Spinal cord (tissue), 10 donors: ENCODE measurements around the gene TNK2. TPM values are rescaled to one million over a fixed set of nuclear protein-coding genes. Genes with fewer than 3 reads are reported as not detected.
"Not testable (repeated sequence)": the region's sequence is repeated elsewhere in the genome, so short reads cannot be mapped to it uniquely, and the experiment has no call there.

ENCODE experiments used
- DNase-seq, 6 donors: peaks; one replicate each; pipeline versions ENCODE4 v3.0.0 to v3.0.0-alpha.2; 2013 to 2015; ENCODE audit warnings: low spot score in 6 of 6, low read depth in 4 of 6
- H3K27ac ChIP-seq: one replicate; pipeline ENCODE4 v1.5.1; 2013; ENCODE audit warnings: low read depth, low read length, control low read depth
- H3K27me3 ChIP-seq: one replicate; pipeline ENCODE4 v1.6.1; 2013; ENCODE audit warnings: low read length; ENCODE audit not compliant: control insufficient read depth, insufficient read depth
- H3K36me3 ChIP-seq: one replicate; pipeline ENCODE4 v1.6.1; 2013; ENCODE audit warnings: low read length; ENCODE audit not compliant: control insufficient read depth, insufficient read depth
- H3K4me1 ChIP-seq: one replicate; pipeline ENCODE4 v1.6.1; 2013; ENCODE audit warnings: low read length; ENCODE audit not compliant: control insufficient read depth, insufficient read depth
- H3K4me3 ChIP-seq: one replicate; pipeline ENCODE4 v1.5.1; 2013; ENCODE audit warnings: low read depth, low read length, control low read depth
- H3K9me3 ChIP-seq: one replicate; pipeline ENCODE4 v1.6.1; 2013; ENCODE audit warnings: low read length; ENCODE audit not compliant: control insufficient read depth, insufficient read depth
- WGBS: methylation state at CpG from one replicate; pipeline ENCODE4 v1.1.5; 2013; ENCODE audit warnings: missing lambda C conversion rate; ENCODE audit not compliant: insufficient coverage; 5-methylcytosine and 5-hydroxymethylcytosine counted together
- polyA plus RNA-seq, 2 donors: library from polyadenylated mRNA; unstranded; fragments of 120-200 nt; gene quantifications; one replicate each; pipeline ENCODE4 v1.2.1, GENCODE V29; 2013; ENCODE audit not compliant: insufficient read length in 2 of 2
- total RNA-seq, 2 donors: library from RNA; depleted of rRNA in 1 of 2; stranded (reverse); fragments of 120-200 nt in 1 of 2; fragments of >200 nt in 1 of 2; gene quantifications; one replicate each; pipeline versions ENCODE4 v1.2.3 to v1.2.4, GENCODE V29; 2013 to 2014
- donor health status: healthy.

Gene TNK2
- total and polyA plus RNA-seq, 4 donors, result 16.1 to 229 (median 128) TPM

DNA sequence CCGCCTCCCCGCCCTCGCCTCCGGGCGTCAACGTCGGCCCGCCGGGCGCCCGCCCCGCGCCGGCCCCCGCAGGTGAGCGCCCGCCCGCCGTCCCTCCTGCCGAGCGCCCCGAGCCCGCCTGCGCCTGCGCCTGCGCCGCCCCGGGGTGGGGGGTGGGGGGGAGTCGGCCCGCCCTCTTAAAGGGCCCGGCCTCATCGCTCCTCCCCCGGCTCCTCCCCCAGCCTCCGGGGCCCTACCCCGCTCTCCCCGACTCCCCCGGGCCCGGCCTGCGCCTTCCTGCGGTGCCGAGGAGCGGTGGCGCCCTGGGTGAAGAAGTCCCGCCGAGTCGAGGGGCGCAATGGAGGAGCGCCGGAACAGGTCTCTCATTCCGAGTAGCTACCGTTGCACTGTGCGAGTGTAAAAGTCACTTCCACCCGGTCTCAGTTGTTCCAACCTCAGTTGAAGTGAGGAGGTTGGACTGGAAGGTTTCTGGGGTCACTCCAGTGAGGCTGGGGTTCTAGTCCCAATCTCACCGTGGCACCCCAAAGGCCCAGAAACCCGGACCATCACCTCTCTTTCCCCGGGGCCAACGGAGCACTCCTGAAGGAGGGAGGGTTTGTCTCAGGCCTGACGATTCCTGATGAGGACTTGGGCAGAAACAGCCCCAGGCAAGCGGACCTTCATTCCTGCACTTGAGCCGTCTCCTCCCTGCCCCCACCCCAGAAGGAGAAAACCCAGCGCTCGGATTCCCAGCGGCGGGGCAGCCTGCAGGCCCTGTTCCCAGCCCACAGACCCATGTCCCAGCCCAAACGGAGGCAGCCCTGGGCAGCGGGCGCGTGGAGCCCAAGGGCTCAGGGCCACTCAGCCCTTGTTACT is 1.5 kb upstream of the TNK2 start:
- Histone ChIP-seq H3K4me3 (peak overlapping the region; percentile 55), H3K36me3 (peaks cover 8% of the 10 kb centered on the region), H3K27ac (peak overlapping the region; percentile 33), H3K9me3 (no peaks in the 10 kb centered on the region), H3K27me3 (no peaks in the 10 kb centered on the region), H3K4me1 (peaks cover 37% of the 10 kb centered on the region)
- 16% methylated on average over 29 of the region's 68 CpGs for WGBS
- peak in 3 of 6 donors; percentile 80 to 95 (median 94) for DNase-seq

DNA sequence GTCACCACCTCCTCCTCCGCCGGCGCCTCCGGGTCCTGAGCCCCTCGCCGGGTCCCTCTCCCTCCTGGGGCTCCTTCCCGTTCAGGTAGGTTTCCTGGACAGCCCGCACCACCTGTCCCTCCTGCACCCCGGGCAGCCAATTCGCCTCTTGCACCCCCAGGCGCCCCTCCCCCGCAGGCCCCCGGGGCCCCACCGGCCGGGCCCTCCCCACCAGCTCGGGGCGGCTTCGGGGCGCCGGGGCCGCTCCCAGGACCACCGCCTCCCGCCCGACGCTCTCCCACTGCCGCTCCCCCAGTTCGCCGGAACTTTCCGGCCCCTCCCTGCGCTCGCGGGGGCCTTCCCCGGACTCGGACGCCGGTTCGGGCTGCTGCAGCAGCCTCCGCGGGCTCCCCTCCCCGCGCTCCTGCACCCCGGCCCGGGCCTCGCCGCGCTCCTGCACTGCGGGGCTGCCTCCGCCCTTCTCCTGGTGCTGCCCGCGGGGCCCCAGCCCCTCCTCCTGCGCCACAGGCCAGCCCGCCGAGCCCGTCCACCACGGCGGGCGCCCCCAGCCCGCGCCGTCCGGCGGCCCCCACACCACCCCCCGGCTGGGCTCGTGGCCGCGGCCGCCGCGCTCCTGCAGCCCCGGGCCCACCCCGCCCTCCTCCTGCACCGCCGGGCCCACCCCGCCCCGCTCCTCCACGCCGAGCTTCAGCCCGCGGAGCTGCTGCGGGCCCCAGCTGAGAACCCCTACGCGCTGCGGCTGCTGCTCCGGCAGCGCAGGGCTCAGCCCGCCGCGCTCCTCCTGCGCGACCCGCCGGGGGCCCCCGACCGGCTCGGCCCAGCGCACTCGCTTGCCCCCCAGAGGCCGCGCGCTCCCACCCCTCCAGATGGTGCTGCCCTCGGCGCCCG is 587 bp upstream of the TNK2 start:
- DNase-seq, result peak in 1 of 6 donors; percentile 38
- Histone ChIP-seq H3K4me3 (peak overlapping the region; percentile 58), H3K27me3 (no peaks in the 10 kb centered on the region), H3K9me3 (no peaks in the 10 kb centered on the region), H3K36me3 (peaks cover 8% of the 10 kb centered on the region), H3K4me1 (peaks cover 31% of the 10 kb centered on the region), H3K27ac (no peak overlapping the region)
- WGBS, result under 1% methylated on average over 87 of the region's 103 CpGs

DNA sequence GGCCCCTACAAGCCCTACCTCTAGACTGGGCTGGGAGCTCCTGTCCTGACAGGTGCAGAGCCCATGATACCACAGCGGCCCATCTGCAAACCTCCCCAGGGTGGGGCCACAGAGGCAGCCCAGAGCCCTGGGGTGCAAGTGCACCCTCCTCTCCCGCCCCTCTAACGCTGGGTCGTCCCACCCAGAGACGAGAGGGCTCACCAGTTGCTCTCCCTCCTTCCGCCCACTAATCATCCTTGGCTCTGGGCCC is 742 bp downstream of the TNK2 start:
- no peak for DNase-seq
- Histone ChIP-seq H3K4me1 (peaks cover 31% of the 10 kb centered on the region), H3K27me3 (no peaks in the 10 kb centered on the region), H3K27ac (no peak overlapping the region), H3K4me3 (peak overlapping the region; percentile 58), H3K9me3 (no peaks in the 10 kb centered on the region), H3K36me3 (peaks cover 8% of the 10 kb centered on the region)
- 27% methylated on average over 6 of the region's 6 CpGs for WGBS

DNA sequence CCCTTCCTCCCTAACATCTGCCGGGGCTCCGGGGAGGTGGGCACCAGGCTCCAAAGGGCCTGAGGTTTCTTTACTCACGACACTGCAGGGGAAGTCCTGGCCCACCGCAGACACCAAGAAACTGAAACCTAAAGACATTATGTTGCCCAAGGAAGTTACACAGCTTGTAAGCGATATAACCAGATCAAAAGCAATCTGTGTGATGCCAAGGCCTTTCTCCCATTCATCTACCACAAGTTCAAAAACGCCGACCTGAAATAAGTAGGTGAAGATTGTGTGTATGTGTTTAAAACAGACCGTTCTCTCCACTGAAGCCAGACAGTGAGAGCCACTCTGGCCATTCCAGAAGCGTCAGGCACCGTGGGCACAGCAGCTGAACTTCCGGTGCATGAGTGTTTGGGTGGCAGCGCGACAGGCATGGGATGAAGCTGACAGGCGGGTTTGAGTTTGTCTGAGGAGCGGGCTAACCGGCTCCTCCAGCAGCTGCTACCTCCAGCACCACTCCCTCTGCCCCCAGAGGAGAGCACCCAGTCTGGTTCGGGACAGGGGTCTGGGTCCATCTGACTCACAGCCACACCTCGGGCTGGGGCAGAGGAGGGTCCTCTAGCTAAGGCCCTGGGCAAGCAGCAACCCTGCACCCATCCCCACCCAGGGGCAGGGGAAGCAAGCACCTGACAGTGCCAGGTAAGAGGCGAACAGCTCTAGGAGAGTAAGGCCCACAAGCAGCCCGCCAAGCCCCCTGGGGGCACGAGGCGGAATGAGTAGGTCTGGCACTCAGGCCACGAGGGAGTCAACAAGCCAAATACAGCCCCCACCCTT is 1.3 kb downstream of the TNK2 start:
- Histone ChIP-seq H3K4me3 (peak overlapping the region; percentile 58), H3K36me3 (peaks cover 8% of the 10 kb centered on the region), H3K4me1 (peaks cover 33% of the 10 kb centered on the region), H3K9me3 (no peaks in the 10 kb centered on the region), H3K27me3 (no peaks in the 10 kb centered on the region), H3K27ac (no peak overlapping the region)
- WGBS, result 65% methylated on average over 19 of the region's 23 CpGs
- DNase-seq, result no peak

DNA sequence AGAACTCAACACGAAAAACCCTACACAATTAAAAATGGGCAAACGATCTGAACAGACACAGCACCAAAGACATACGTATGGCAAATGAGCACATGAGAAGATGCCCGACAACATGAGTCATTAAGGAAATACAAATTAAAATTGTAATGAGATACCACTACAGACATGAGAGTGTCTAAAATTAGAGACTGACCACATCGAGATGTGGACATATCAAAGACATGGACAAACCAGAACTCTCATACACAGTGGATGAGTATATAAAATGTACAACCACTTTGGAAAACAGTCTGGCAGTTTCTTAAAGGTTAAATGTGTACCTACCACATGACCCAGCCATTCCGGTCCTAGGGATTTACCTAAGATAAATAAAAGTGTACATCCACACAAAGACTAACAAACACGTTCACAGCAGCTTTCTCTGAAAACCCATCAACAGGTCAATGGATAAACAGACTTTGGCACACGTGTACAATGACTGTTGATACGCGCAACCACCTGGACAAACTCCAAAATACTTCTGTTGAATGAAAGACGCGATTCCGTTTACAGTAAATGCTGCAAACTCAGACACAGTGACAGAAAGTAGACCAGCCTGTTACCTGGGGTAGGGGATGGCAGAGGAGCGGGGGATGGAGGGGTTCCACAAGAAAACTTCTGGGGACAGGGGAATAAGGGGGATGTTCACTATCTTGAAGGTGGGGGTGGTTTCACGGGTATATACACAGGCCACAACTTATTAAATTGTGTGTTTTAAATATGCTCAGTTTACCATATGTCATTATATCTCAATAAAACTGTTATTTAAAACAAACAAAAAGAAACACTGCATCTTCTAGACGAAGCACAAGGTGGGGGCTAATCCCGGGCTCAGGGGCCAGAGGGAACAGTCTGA is 2.1 kb downstream of the TNK2 start:
- Histone ChIP-seq H3K36me3 (peaks cover 8% of the 10 kb centered on the region), H3K27me3 (no peaks in the 10 kb centered on the region), H3K4me1 (peaks cover 42% of the 10 kb centered on the region), H3K9me3 (no peaks in the 10 kb centered on the region), H3K27ac (no peak overlapping the region), H3K4me3 (peak overlapping the region; percentile 58)
- no peak for DNase-seq
- 65% methylated on average over 6 of the region's 17 CpGs for WGBS

DNA sequence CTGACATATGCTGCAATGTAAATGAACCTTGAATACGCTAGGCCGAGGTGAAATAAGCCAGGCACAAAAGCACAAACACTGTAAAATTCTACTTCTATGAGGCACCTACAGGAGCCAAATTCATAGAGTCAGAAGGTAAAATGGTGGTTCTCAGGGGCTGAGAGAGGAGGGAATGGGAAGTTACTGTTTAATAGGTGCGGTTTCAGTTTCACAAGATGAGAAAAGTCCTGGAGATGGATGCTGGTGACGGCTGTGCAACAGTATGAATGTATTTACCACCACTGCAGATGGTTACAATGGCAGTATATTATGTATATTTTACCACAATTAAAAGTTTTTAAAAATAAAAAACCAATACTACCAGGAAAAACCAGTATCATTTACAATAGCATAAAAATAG is 4.0 kb downstream of the TNK2 start:
- DNase-seq, result no peak
- H3K36me3 ChIP-seq, result peaks cover 14% of the 10 kb centered on the region
- H3K4me3 ChIP-seq, result no peak overlapping the region
- no CpG with 5 or more reads among the region's 4 CpGs for WGBS
- H3K27ac ChIP-seq, result no peak overlapping the region
- no peaks in the 10 kb centered on the region for H3K9me3 ChIP-seq
- no peaks in the 10 kb centered on the region for H3K27me3 ChIP-seq
- H3K4me1 ChIP-seq, result peaks cover 49% of the 10 kb centered on the region

DNA sequence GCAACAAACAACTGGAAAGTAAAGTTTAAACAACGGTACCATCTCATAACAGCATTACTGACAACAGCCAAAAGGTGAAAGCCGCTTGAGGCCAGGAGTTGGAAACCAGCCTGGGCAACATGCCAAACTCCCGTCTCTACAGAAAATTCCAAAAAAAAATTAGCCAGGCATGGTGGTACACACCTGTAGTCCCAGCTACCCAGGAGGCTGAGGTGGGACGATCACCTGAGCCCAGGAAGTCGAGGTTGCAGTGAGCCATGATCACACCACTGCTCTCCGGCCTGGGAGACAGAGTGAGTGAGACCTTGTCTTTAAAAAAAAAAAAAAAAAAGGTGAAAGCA is 4.4 kb downstream of the TNK2 start:
- WGBS, result 73% methylated on average over 5 of the region's 6 CpGs
- H3K36me3 ChIP-seq, result peaks cover 14% of the 10 kb centered on the region
- no peak overlapping the region for H3K4me3 ChIP-seq
- H3K9me3 ChIP-seq, result no peaks in the 10 kb centered on the region
- no peak overlapping the region for H3K27ac ChIP-seq
- peaks cover 49% of the 10 kb centered on the region for H3K4me1 ChIP-seq
- no peak for DNase-seq
- H3K27me3 ChIP-seq, result no peaks in the 10 kb centered on the region

DNA sequence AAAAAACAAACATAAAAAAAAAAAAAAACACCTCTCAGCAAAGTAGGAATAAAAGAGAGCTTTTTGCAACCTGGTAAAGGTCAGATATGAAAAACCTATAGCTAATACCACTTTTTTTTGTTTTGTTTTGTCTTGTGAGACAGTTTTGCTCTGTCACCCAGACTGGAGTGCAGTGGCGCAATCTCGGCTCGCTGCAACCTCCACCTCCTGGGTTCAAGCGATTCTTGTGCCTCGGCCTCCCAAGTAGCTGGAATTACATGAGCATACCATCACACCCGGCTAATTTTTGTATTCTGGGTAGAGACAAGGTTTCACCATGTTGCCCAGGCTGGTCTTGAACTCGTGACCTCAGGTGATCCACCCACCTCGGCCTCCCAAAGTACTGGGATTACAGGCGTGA is 5.7 kb downstream of the TNK2 start:
- not testable (repeated sequence) for H3K27me3 ChIP-seq, H3K9me3 ChIP-seq, H3K4me3 ChIP-seq, DNase-seq, H3K27ac ChIP-seq
- H3K4me1 ChIP-seq, result peaks cover 45% of the 10 kb centered on the region
- peaks cover 14% of the 10 kb centered on the region for H3K36me3 ChIP-seq
- WGBS, result 92% methylated on average over 6 of the region's 9 CpGs
